OCI-LY3 (cell line): ENCODE results near the gene RLF.

ENCODE experiments used
- H2AFZ ChIP-seq: fragments of 200-600, 300-600 bp; shearing (Covaris generic); 2 replicates; pipeline ENCODE4 v1.6.0; 2014; ENCODE audit warnings: antibody characterized with exemption, low read depth, low read length
- H3K27ac ChIP-seq: fragments of 200-600, 300-600 bp; sonication (generic); 2 replicates; pipeline ENCODE4 v1.5.1; 2014; ENCODE audit warnings: mild to moderate bottlenecking, low read length, moderate library complexity, mixed read lengths
- H3K27me3 ChIP-seq: fragments of 200-600, 300-600 bp; sonication (generic); 2 replicates; pipeline ENCODE4 v1.6.1; 2014; ENCODE audit warnings: low read depth, low read length, mixed read lengths
- H3K36me3 ChIP-seq: fragments of 200-600, 300-600 bp; sonication (generic); replicated peaks from 2 replicates; pipeline ENCODE3; 2014; ENCODE audit warnings: low read depth, low read length, mixed read lengths
- H3K4me1 ChIP-seq: fragments of 300-600, 200-600 bp; sonication (generic); 2 replicates; pipeline ENCODE4 v1.6.1; 2014; ENCODE audit warnings: low read length, mixed read lengths
- H3K4me2 ChIP-seq: fragments of 200-600, 300-600 bp; sonication (generic); 2 replicates; pipeline ENCODE4 v1.6.1; 2014; ENCODE audit warnings: low read length, mixed read lengths
- H3K4me3 ChIP-seq: fragments of 300-600, 200-600 bp; sonication (generic); 2 replicates; pipeline ENCODE4 v1.5.1; 2014; ENCODE audit warnings: antibody characterized with exemption, mild to moderate bottlenecking, low read length, moderate library complexity
- H3K79me2 ChIP-seq: fragments of 300-600, 200-600 bp; shearing (Covaris generic); 2 replicates; pipeline ENCODE4 v1.6.1; 2014; ENCODE audit warnings: mild to moderate bottlenecking, low read length, mixed read lengths
- H3K9ac ChIP-seq: fragments of 300-600, 200-600 bp; shearing (Covaris generic); 2 replicates; pipeline ENCODE4 v1.6.0; 2014; ENCODE audit warnings: mild to moderate bottlenecking, low read length, moderate library complexity
- H3K9me3 ChIP-seq: fragments of 200-600, 300-600 bp; shearing (Covaris generic); 2 replicates; pipeline ENCODE4 v1.6.1; 2014; ENCODE audit warnings: low read length, mixed read lengths; ENCODE audit not compliant: insufficient read depth
- H4K20me1 ChIP-seq: fragments of 200-600, 300-600 bp; sonication (generic); 2 replicates; pipeline ENCODE4 v1.6.1; 2016; ENCODE audit warnings: low read length, mixed read lengths; ENCODE audit not compliant: insufficient read depth
- EZH2phosphoT487 ChIP-seq: fragments of 200-600 bp; shearing (Covaris generic); IDR thresholded peaks from 2 replicates; pipeline ENCODE4 v1.6.1; 2018; ENCODE audit warnings: antibody characterized with exemption, mixed run types, low read depth
- TF ChIP-seq, protein P1 (sequence below): fragments of 200-600, 300-600 bp; sonication (generic); IDR thresholded peaks from 2 replicates; pipeline ENCODE4 v1.5.1; 2014; ENCODE audit warnings: antibody characterized with exemption, low read length, low read depth

The RLF gene

DNA sequence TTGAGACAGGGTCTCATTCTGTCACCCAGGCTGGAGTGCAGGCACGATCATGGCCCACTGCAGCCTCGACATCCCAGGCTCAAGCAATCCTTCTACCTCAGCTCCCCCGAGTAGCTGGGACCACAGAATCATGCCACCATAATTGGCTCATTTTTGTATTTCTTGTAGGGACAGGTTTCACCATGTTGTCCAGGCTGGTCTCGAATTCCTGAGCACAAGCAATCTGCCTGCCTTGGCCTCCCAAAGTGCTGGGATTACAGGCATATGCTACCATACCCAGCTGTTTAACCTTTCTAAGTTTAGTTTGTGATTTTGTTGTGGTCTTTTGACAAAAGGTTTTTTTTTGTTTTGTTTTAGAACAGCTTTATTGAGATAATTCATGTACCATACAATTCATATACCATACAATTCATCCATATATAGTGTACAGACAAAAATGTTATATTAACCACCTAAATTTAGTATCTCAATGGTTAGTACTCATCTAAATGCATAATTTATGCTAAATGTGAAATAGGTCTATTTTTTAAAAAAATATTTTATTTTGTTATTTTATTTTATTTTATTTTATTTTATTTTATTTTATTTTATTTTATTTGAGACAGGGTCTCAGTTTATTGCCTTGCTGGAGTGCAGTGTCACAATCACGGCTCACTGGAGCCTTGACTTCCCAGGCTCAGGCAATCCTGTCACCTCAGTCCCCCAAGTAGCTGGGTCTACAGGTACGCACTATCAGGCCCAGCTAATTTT lies 105.8 kb downstream of the RLF start:
- Histone ChIP-seq H3K4me1 (peaks cover 10% of the 10 kb centered on the region; the same call in 1 of the 2 replicates), H2AFZ (no peak overlapping the region), H3K27ac (no peak overlapping the region), H3K9ac (no peak overlapping the region), H3K4me3 (no peak overlapping the region), H3K36me3 (peaks cover 18% of the 10 kb centered on the region), H3K27me3 (no peaks in the 10 kb centered on the region), H3K4me2 (no peak overlapping the region), H4K20me1 (no peaks in the 10 kb centered on the region), H3K79me2 (peaks cover 16% of the 10 kb centered on the region), H3K9me3 (no peaks in the 10 kb centered on the region)
- TF ChIP-seq, protein P1, sequence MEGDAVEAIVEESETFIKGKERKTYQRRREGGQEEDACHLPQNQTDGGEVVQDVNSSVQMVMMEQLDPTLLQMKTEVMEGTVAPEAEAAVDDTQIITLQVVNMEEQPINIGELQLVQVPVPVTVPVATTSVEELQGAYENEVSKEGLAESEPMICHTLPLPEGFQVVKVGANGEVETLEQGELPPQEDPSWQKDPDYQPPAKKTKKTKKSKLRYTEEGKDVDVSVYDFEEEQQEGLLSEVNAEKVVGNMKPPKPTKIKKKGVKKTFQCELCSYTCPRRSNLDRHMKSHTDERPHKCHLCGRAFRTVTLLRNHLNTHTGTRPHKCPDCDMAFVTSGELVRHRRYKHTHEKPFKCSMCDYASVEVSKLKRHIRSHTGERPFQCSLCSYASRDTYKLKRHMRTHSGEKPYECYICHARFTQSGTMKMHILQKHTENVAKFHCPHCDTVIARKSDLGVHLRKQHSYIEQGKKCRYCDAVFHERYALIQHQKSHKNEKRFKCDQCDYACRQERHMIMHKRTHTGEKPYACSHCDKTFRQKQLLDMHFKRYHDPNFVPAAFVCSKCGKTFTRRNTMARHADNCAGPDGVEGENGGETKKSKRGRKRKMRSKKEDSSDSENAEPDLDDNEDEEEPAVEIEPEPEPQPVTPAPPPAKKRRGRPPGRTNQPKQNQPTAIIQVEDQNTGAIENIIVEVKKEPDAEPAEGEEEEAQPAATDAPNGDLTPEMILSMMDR = no peak
- TF ChIP-seq EZH2phosphoT487 = no peak

DNA sequence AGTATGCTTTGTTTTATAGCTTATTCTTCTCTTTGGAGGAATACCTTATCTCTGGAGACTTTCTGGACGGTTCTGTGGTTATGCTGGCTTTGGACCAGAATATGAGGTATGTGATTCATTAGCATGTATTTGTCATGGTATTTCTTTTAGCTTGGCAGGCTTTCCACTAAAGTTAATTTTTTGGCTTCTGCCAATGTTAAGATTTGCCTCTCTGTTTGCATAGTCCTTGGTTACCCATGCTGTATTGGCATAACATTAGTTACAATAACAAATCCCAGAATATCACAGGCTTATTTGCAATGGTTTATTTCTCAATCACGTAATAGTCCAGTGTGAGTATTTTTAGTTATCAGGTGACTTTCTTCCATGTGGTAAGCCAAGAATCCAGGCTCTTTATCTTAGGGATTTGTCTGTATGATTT lies 106.6 kb downstream of the RLF start:
- H3K27me3 ChIP-seq = no peaks in the 10 kb centered on the region
- peaks cover 16% of the 10 kb centered on the region for H3K79me2 ChIP-seq
- no peaks in the 10 kb centered on the region for H4K20me1 ChIP-seq
- peaks cover 18% of the 10 kb centered on the region for H3K4me1 ChIP-seq
- no peak overlapping the region for H3K4me2 ChIP-seq
- H3K36me3 ChIP-seq = peaks cover 21% of the 10 kb centered on the region
- H3K9ac ChIP-seq = no peak overlapping the region
- H3K27ac ChIP-seq = no peak overlapping the region
- TF ChIP-seq, protein P1 = no peak
- TF ChIP-seq EZH2phosphoT487 = no peak
- H3K9me3 ChIP-seq = no peaks in the 10 kb centered on the region
- H3K4me3 ChIP-seq = no peak overlapping the region
- H2AFZ ChIP-seq = no peak overlapping the region

DNA sequence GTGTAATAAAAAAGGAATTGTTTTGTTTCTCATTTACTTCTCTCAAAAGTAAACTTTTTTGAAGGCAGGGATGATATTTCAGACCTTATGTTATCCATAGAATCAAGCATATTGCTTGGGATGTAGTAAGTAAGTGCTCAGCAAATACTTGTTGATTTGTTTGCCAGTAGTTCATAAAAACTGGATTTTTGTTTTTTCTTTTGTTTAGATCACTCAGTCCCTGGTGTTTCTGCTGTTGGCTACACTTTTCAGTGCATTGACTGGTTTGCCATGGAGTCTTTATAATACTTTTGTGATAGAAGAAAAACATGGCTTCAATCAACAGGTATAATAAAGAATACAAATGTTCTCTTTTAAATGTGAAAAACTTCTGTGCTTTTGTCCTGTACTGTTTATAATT lies 107.0 kb downstream of the RLF start:
- no peak overlapping the region for H3K4me2 ChIP-seq
- no peaks in the 10 kb centered on the region for H3K27me3 ChIP-seq
- H3K4me3 ChIP-seq = no peak overlapping the region
- no peak overlapping the region for H2AFZ ChIP-seq
- no peak overlapping the region for H3K27ac ChIP-seq
- TF ChIP-seq EZH2phosphoT487 = no peak
- TF ChIP-seq, protein P1 = no peak
- H3K79me2 ChIP-seq = peaks cover 13% of the 10 kb centered on the region
- H4K20me1 ChIP-seq = no peaks in the 10 kb centered on the region
- no peaks in the 10 kb centered on the region for H3K9me3 ChIP-seq
- no peak overlapping the region for H3K9ac ChIP-seq
- peaks cover 21% of the 10 kb centered on the region for H3K36me3 ChIP-seq
- H3K4me1 ChIP-seq = peaks cover 21% of the 10 kb centered on the region

DNA sequence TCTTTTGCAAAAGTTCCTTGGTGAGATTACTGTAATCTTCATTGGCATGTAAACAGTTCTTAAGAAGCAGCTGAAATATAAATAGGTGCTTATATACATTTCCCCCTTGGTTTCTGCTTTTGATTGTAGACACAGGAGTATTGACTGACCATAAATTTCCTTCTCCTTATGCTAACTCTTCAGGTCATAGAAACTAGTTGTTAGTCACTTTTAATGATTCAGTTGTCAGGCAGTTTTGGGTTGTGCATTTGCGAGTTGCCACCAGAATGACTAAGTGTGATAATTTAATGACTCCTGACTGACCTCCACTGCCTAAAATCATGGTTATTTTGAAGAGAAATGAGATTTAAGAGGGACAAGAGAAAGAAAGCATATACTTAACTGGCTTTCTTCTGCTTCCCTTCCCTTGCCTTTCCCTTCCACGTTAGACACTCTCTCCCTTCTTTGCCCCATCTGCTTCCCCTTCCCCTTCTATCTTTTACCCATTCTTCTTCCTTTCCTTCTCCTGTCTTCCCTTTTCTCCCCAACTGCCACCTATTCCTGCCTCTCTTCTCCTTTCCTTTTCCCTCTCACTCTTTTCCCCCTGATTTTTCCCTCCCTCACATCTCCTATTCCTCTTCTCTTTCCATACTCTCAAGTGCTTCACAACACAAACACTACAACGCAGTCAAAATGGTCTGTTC lies 109.1 kb downstream of the RLF start:
- Histone ChIP-seq H3K79me2 (peaks cover 7% of the 10 kb centered on the region; the same call in 1 of the 2 replicates), H4K20me1 (no peaks in the 10 kb centered on the region), H3K27ac (peak overlapping the region; percentile 44; the same call in 1 of the 2 replicates), H3K27me3 (no peaks in the 10 kb centered on the region), H3K9me3 (no peaks in the 10 kb centered on the region), H2AFZ (no peak overlapping the region), H3K36me3 (peaks cover 28% of the 10 kb centered on the region), H3K9ac (no peak overlapping the region), H3K4me2 (no peak overlapping the region), H3K4me3 (no peak overlapping the region), H3K4me1 (peaks cover 21% of the 10 kb centered on the region)
- no peak for TF ChIP-seq EZH2phosphoT487
- TF ChIP-seq, protein P1 = no peak
